ENCODE measurements around the gene ADAD1.
"Not testable (repeated sequence)": the region's sequence is repeated elsewhere in the genome, so short reads cannot be mapped to it uniquely, and the experiment has no call there.

- TF ChIP-seq, protein P1, sequence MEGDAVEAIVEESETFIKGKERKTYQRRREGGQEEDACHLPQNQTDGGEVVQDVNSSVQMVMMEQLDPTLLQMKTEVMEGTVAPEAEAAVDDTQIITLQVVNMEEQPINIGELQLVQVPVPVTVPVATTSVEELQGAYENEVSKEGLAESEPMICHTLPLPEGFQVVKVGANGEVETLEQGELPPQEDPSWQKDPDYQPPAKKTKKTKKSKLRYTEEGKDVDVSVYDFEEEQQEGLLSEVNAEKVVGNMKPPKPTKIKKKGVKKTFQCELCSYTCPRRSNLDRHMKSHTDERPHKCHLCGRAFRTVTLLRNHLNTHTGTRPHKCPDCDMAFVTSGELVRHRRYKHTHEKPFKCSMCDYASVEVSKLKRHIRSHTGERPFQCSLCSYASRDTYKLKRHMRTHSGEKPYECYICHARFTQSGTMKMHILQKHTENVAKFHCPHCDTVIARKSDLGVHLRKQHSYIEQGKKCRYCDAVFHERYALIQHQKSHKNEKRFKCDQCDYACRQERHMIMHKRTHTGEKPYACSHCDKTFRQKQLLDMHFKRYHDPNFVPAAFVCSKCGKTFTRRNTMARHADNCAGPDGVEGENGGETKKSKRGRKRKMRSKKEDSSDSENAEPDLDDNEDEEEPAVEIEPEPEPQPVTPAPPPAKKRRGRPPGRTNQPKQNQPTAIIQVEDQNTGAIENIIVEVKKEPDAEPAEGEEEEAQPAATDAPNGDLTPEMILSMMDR (conservative IDR thresholded peaks at IDR 0.05; ENCODE audit: low read length) = not testable (repeated sequence)
- TF ChIP-seq EZH2phosphoT487 (IDR thresholded peaks at IDR 0.05; ENCODE audit: borderline replicate concordance, low read depth, low read length) = not testable (repeated sequence)
Observed at GRCh38 chr4:122368786-122369185, 10.0 kb upstream of the ADAD1 start.
